ENCODE data around the gene SMARCC1. TPM values are rescaled to one million over a fixed set of nuclear protein-coding genes. Genes with fewer than 3 reads are reported as not detected.

Gene SMARCC1
- total and polyA plus RNA-seq, 2 of the 4 experiments (the other 2 are of a cell fraction) = 18.6 to 39.6 TPM

DNA sequence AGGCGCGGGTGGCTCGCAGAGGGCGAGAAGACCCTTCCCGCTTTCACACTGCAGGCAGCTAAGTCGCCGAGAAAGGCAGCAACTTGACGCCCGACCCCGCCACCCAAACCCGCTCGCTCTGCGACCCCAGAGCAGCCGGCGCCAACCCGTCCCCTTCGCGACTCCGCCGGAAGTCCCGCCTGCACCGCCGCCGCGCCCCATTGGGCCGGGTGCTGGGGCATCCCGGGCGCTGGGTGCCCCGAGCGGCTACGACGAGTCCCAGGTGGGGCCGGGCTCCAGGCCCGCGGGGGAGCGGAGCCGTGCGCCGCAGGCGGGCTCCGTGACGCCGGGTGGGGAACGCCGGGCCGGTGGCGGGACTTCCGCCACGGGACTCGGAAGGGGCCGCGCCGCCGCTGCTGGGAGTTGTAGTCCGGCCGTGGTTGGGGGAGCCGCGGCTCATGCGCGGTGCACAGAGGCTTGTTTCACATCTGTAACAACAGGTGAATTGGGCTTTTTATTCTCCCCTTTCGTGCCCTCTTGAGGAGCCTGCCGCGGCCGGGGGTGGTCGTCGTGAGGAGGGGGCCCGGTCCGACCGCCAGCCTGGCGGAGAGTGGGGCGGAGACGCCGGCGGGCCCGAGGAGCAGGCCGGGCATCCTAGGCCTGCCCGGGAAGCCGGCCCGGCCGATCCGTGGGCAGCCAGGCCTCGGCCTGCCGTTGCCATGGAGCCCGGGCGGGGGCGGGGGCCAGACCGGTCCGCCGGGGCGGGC, 21.2 kb upstream of the SMARCC1 start, which contains the start of gene DHX30:
TSS of gene DHX30 (plus strand) at position 405 of the 746 bp plus-strand sequence. CDS start 7,546 bp downstream, outside the sequence.
- ATAC-seq (ENCODE audit: low read depth) (peak; percentile 93), DNase-seq (peak; percentile 84)
- H4K8ac ChIP-seq (ENCODE audit: low read depth in 2 of 2, low read length in 2 of 2) = peak within 1 kb of the TSS; percentile 91 to 92
- H2BK120ac ChIP-seq (ENCODE audit: low read depth, low read length) = peak within 1 kb of the TSS; percentile 72
- intact Hi-C loops (cut with micrococcal nuclease) (no loop called here), dilution Hi-C loops (cut with HindIII; ENCODE audit: low sequenced_read_pairs, unreplicated experiment) (no loop called here), in situ Hi-C loops (cut with MboI; ENCODE audit: low sequenced_read_pairs) (no loop called here)
- no peaks in the 10 kb centered on the region for H3K27me3 ChIP-seq (ENCODE audit: control insufficient read depth, insufficient read depth, low read length)
- H2AK5ac ChIP-seq (ENCODE audit: low read depth, low read length) = peak within 1 kb of the TSS; percentile 97
- peak within 1 kb of the TSS; percentile 91 for H3K4ac ChIP-seq (ENCODE audit: low read depth, low read length)
- WGBS, 2 experiments (ENCODE audit: extremely low coverage in 2 of 2, insufficient read length in 1 of 2) = 0% methylated on average over 47 of the region's 90 CpGs; no CpG with 5 or more reads in 1 of the 2 experiments
- H2BK15ac ChIP-seq (ENCODE audit: low read depth, low read length) = peak within 1 kb of the TSS; percentile 43; the same call in 1 of the 3 replicates
- peak within 1 kb of the TSS; percentile 72 for H3K4me3 ChIP-seq (ENCODE audit: insufficient read depth, low read depth, low read length)
- H3K9ac ChIP-seq (ENCODE audit: low read depth, low read length) = peak within 1 kb of the TSS; percentile 95
- peak within 1 kb of the TSS; percentile 84 for H3K23ac ChIP-seq (ENCODE audit: low read depth, low read length)
- peak within 1 kb of the TSS; percentile 94 for H3K27ac ChIP-seq (ENCODE audit: insufficient read depth, low read length)
- peak within 1 kb of the TSS; percentile 70 for H4K5ac ChIP-seq (ENCODE audit: low read depth, low read length)
- H2AK9ac ChIP-seq (replicated peaks; ENCODE audit: low read depth, low read length, poor library complexity) = peak within 1 kb of the TSS; percentile 91
- peak within 1 kb of the TSS; percentile 81 for H4K91ac ChIP-seq (ENCODE audit: insufficient read depth, low read depth, low read length)
- peak within 1 kb of the TSS; percentile 49 for H3K18ac ChIP-seq (ENCODE audit: low read depth, low read length)
- H3K14ac ChIP-seq (replicated peaks; ENCODE audit: low read depth, low read length) = peak within 1 kb of the TSS; percentile 87
- no TSS peak for BruUV-seq (replicated peaks)
- peak within 1 kb of the TSS; percentile 56 for H2BK20ac ChIP-seq (ENCODE audit: low read depth, low read length)
- H3K4me1 ChIP-seq (ENCODE audit: control insufficient read depth, insufficient read depth, low read length) = no peaks in the 10 kb centered on the region; the same call in 1 of the 2 replicates
- peaks cover 14 to 32% of the 10 kb centered on the region in 2 experiments for H3K79me1 ChIP-seq (ENCODE audit: low read depth in 1 of 2, low read length in 2 of 2)
- no peaks in the 10 kb centered on the region; the same call in 1 of the 2 replicates for H4K20me1 ChIP-seq (ENCODE audit: insufficient read depth, low read length)
- ChIA-PET POLR2A (ENCODE audit: unreplicated experiment) (interaction anchor here (0.6 kb wide), 1 partner anchor 21 kb away, joined by 5 read pairs; no protein-coding TSS in a partner anchor), CTCF (no interaction called here)
- no peaks in the 10 kb centered on the region for H3K9me3 ChIP-seq (ENCODE audit: control insufficient read depth, insufficient read depth, low read length)
- H3K9me1 ChIP-seq (ENCODE audit: insufficient read depth, low read length) = peaks cover 4% of the 10 kb centered on the region
- no peaks in the 10 kb centered on the region; the same call in 1 of the 2 replicates for H3K36me3 ChIP-seq (ENCODE audit: control insufficient read depth, insufficient read depth, low read length)
- peak within 1 kb of the TSS; percentile 92 for H3K56ac ChIP-seq (ENCODE audit: extremely low read depth, insufficient read depth, low read length)
- peak within 1 kb of the TSS; percentile 85 for H3K4me2 ChIP-seq (ENCODE audit: low read depth, low read length)
- H2AFZ ChIP-seq (replicated peaks; ENCODE audit: low read length, poor library complexity) = peak within 1 kb of the TSS; percentile 99
- peak within 1 kb of the TSS; percentile 89 for H2BK5ac ChIP-seq (ENCODE audit: low read depth, low read length, poor library complexity, severe bottlenecking)
- TF ChIP-seq SMC3 (IDR thresholded peaks at IDR 0.05; ENCODE audit: low read depth, low read length) = no peak
- no peak for TF ChIP-seq RCOR1 (IDR thresholded peaks at IDR 0.05; ENCODE audit: insufficient replicate concordance, low read length)
- peak; percentile 35; the same call in 1 of the 2 replicates for TF ChIP-seq MAZ (IDR thresholded peaks at IDR 0.05; ENCODE audit: borderline replicate concordance, low read depth, low read length)
- TF ChIP-seq FOS (IDR thresholded peaks at IDR 0.05; ENCODE audit: low read depth, low read length) = no peak
- no peak for TF ChIP-seq RFX5 (IDR thresholded peaks at IDR 0.05; ENCODE audit: low read depth, low read length)
- TF ChIP-seq MAFK (IDR thresholded peaks at IDR 0.05; ENCODE audit: low read depth, low read length) = no peak
- 0 out of 2 replicates have a peak, but pooled peaks have one; percentile 8 for TF ChIP-seq POLR2A (IDR thresholded peaks at IDR 0.05; ENCODE audit: low read depth, low read length)
- TF ChIP-seq MXI1 (IDR thresholded peaks at IDR 0.05; ENCODE audit: borderline replicate concordance, low read depth, low read length) = peak; percentile 57; the same call in 1 of the 2 replicates
- TF ChIP-seq RAD21 (IDR thresholded peaks at IDR 0.05; ENCODE audit: low read length) = no peak
- no peak for TF ChIP-seq BHLHE40 (IDR thresholded peaks at IDR 0.05; ENCODE audit: low read depth, low read length)
- no peak for TF ChIP-seq NFE2L2 (IDR thresholded peaks at IDR 0.05; ENCODE audit: low read depth, low read length)
- TF ChIP-seq CEBPB (IDR thresholded peaks at IDR 0.05; ENCODE audit: low read depth, low read length) = no peak
- TF ChIP-seq, protein P1, sequence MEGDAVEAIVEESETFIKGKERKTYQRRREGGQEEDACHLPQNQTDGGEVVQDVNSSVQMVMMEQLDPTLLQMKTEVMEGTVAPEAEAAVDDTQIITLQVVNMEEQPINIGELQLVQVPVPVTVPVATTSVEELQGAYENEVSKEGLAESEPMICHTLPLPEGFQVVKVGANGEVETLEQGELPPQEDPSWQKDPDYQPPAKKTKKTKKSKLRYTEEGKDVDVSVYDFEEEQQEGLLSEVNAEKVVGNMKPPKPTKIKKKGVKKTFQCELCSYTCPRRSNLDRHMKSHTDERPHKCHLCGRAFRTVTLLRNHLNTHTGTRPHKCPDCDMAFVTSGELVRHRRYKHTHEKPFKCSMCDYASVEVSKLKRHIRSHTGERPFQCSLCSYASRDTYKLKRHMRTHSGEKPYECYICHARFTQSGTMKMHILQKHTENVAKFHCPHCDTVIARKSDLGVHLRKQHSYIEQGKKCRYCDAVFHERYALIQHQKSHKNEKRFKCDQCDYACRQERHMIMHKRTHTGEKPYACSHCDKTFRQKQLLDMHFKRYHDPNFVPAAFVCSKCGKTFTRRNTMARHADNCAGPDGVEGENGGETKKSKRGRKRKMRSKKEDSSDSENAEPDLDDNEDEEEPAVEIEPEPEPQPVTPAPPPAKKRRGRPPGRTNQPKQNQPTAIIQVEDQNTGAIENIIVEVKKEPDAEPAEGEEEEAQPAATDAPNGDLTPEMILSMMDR (conservative IDR thresholded peaks at IDR 0.05; ENCODE audit: low read depth, low read length) = no peak
- no peak for TF ChIP-seq CHD1 (IDR thresholded peaks at IDR 0.05; ENCODE audit: low read depth, low read length)
- TF ChIP-seq, protein P2, sequence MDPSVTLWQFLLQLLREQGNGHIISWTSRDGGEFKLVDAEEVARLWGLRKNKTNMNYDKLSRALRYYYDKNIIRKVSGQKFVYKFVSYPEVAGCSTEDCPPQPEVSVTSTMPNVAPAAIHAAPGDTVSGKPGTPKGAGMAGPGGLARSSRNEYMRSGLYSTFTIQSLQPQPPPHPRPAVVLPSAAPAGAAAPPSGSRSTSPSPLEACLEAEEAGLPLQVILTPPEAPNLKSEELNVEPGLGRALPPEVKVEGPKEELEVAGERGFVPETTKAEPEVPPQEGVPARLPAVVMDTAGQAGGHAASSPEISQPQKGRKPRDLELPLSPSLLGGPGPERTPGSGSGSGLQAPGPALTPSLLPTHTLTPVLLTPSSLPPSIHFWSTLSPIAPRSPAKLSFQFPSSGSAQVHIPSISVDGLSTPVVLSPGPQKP (IDR thresholded peaks at IDR 0.05; ENCODE audit: borderline replicate concordance, low read depth, low read length) = no peak
